Measurements from ENCODE around the gene ARRDC2. TPM values are rescaled to one million over a fixed set of nuclear protein-coding genes. Genes with fewer than 3 reads are reported as not detected.

ARRDC2 gene
- total RNA-seq (10 to 100 TPM in 1 of 2 donors, 1 to 10 TPM in 1; 7.6 to 32.3 TPM), polyA plus RNA-seq (1 to 10 TPM; 2.7 to 5.3 TPM)

- peak within 1 kb of the TSS; percentile 94 to 95 for H3K27ac ChIP-seq (ENCODE audit: low read depth in 1 of 2, low read length in 2 of 2)
- H3K36me3 ChIP-seq (ENCODE audit: control insufficient read depth in 4 of 4, insufficient read depth in 3 of 4, low read depth in 1 of 4, low read length in 3 of 4) = peaks cover 2 to 10% (median 3%) of the 10 kb centered on the region in 4 donors
- WGBS = 19% methylated on average over 92 of the region's 92 CpGs
- TF ChIP-seq REST (IDR thresholded peaks at IDR 0.05) = no peak
- peak in 1 of 2 donors; percentile 17 for TF ChIP-seq EGR1 (IDR thresholded peaks at IDR 0.05; ENCODE audit: low read depth in 2 of 2)
- TF ChIP-seq HNF4G (IDR thresholded peaks at IDR 0.05) = no peak
- TF ChIP-seq HNF4A (conservative IDR thresholded peaks at IDR 0.05) = no peak
- TF ChIP-seq MAX (IDR thresholded peaks at IDR 0.05) = no peak
- peak; percentile 61 for TF ChIP-seq SP1 (IDR thresholded peaks at IDR 0.05)
- no peak for TF ChIP-seq FOXA1 (IDR thresholded peaks at IDR 0.05)
- no peak for TF ChIP-seq GABPA (IDR thresholded peaks at IDR 0.05 in 1 of 2, conservative IDR thresholded peaks at IDR 0.05 in 1 of 2)
- TF ChIP-seq, protein P1, sequence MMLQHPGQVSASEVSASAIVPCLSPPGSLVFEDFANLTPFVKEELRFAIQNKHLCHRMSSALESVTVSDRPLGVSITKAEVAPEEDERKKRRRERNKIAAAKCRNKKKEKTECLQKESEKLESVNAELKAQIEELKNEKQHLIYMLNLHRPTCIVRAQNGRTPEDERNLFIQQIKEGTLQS (IDR thresholded peaks at IDR 0.05) = no peak
- TF ChIP-seq TAF1 (conservative IDR thresholded peaks at IDR 0.05) = peak; percentile 66
- TF ChIP-seq, protein P2, sequence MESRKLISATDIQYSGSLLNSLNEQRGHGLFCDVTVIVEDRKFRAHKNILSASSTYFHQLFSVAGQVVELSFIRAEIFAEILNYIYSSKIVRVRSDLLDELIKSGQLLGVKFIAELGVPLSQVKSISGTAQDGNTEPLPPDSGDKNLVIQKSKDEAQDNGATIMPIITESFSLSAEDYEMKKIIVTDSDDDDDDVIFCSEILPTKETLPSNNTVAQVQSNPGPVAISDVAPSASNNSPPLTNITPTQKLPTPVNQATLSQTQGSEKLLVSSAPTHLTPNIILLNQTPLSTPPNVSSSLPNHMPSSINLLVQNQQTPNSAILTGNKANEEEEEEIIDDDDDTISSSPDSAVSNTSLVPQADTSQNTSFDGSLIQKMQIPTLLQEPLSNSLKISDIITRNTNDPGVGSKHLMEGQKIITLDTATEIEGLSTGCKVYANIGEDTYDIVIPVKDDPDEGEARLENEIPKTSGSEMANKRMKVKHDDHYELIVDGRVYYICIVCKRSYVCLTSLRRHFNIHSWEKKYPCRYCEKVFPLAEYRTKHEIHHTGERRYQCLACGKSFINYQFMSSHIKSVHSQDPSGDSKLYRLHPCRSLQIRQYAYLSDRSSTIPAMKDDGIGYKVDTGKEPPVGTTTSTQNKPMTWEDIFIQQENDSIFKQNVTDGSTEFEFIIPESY (IDR thresholded peaks at IDR 0.05) = no peak
- TF ChIP-seq RAD21 (IDR thresholded peaks at IDR 0.05) = peak in 1 of 2 donors; percentile 39
- no peak for TF ChIP-seq FOXA2 (IDR thresholded peaks at IDR 0.05)
- TF ChIP-seq, protein P3, sequence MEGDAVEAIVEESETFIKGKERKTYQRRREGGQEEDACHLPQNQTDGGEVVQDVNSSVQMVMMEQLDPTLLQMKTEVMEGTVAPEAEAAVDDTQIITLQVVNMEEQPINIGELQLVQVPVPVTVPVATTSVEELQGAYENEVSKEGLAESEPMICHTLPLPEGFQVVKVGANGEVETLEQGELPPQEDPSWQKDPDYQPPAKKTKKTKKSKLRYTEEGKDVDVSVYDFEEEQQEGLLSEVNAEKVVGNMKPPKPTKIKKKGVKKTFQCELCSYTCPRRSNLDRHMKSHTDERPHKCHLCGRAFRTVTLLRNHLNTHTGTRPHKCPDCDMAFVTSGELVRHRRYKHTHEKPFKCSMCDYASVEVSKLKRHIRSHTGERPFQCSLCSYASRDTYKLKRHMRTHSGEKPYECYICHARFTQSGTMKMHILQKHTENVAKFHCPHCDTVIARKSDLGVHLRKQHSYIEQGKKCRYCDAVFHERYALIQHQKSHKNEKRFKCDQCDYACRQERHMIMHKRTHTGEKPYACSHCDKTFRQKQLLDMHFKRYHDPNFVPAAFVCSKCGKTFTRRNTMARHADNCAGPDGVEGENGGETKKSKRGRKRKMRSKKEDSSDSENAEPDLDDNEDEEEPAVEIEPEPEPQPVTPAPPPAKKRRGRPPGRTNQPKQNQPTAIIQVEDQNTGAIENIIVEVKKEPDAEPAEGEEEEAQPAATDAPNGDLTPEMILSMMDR (IDR thresholded peaks at IDR 0.05; ENCODE audit: low read depth, low read length, missing input control) = no peak
- no peak for TF ChIP-seq RXRA (IDR thresholded peaks at IDR 0.05)
- TF ChIP-seq YY1 (IDR thresholded peaks at IDR 0.05) = no peak
- TF ChIP-seq NR2F2 (IDR thresholded peaks at IDR 0.05) = peak; percentile 15
- no peak for TF ChIP-seq JUND (IDR thresholded peaks at IDR 0.05)
- peak within 1 kb of the TSS; percentile 59 to 97 for H3K9ac ChIP-seq (ENCODE audit: low read depth in 1 of 2, low read length in 2 of 2)
- no peaks in the 10 kb centered on the region for H3K27me3 ChIP-seq (ENCODE audit: control insufficient read depth in 4 of 4, insufficient read depth in 4 of 4, low read length in 3 of 4)
- peak; percentile 92 for DNase-seq (ENCODE audit: low spot score)
- H3K4me1 ChIP-seq (ENCODE audit: control insufficient read depth in 4 of 4, insufficient read depth in 4 of 4, low read length in 3 of 4) = peaks cover 4 to 34% (median 19%) of the 10 kb centered on the region in 4 donors
- H3K4me3 ChIP-seq (ENCODE audit: low read depth in 1 of 3, low read length in 3 of 3) = peak within 1 kb of the TSS; percentile 58 to 70 (median 62)
- H3K9me3 ChIP-seq (ENCODE audit: control insufficient read depth in 4 of 4, low read length in 3 of 4) = no peaks in the 10 kb centered on the region
Measured at GRCh38 chr19:18007917-18008673, at the start of gene ARRDC2. Gene ARRDC2 (plus strand): TSS chr19:18008170. CDS start chr19:18008311, 141 bp downstream.
